ENCODE measurements around the gene TMEM156.

DNA sequence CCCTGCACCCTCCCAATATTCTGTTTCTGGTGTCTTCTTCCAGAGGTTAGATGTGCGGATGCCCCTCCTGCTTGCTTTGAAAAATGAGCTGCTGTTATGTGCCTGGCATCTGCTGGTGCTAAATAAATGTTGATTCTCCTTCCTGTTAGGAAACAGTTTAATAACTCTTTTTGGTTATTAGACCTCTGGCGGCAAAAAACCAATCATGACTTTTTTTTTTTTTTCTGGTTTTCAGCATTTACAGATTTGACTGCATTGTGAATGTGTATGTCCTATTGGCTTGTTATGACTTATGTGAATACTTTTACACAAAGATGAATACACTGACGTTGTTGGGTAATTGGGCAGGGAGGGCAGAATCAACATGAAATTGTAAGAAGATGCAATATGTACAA, 13.6 kb upstream of the TMEM156 start:
- TF ChIP-seq, protein P1, sequence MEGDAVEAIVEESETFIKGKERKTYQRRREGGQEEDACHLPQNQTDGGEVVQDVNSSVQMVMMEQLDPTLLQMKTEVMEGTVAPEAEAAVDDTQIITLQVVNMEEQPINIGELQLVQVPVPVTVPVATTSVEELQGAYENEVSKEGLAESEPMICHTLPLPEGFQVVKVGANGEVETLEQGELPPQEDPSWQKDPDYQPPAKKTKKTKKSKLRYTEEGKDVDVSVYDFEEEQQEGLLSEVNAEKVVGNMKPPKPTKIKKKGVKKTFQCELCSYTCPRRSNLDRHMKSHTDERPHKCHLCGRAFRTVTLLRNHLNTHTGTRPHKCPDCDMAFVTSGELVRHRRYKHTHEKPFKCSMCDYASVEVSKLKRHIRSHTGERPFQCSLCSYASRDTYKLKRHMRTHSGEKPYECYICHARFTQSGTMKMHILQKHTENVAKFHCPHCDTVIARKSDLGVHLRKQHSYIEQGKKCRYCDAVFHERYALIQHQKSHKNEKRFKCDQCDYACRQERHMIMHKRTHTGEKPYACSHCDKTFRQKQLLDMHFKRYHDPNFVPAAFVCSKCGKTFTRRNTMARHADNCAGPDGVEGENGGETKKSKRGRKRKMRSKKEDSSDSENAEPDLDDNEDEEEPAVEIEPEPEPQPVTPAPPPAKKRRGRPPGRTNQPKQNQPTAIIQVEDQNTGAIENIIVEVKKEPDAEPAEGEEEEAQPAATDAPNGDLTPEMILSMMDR (IDR thresholded peaks at IDR 0.05) = no peak
- TF ChIP-seq POLR2AphosphoS5 (IDR thresholded peaks at IDR 0.05) (no peak), POLR2A (IDR thresholded peaks at IDR 0.05) (no peak)
